ENCODE data around the gene SPINK8.

DNA sequence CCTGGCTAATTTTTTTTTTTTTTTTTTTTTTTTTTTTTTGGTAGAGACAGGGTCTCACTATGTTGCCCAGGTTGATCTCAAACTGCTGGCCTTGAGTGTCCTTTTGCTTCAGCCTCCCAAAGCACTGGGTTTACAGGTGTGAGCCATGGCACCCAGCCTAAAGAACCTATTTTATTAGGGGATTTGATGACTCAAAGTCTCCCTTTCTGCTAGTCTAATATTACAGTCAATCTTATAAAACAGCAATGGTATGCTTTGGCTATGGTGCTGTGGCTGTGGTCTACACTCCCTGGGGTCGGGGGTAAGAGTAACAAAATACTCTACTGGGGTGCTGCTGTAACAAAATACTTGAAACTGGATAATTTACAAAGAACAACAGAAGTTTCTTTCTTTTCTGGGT, 47.8 kb downstream of the SPINK8 start:
- TF ChIP-seq, protein P1, sequence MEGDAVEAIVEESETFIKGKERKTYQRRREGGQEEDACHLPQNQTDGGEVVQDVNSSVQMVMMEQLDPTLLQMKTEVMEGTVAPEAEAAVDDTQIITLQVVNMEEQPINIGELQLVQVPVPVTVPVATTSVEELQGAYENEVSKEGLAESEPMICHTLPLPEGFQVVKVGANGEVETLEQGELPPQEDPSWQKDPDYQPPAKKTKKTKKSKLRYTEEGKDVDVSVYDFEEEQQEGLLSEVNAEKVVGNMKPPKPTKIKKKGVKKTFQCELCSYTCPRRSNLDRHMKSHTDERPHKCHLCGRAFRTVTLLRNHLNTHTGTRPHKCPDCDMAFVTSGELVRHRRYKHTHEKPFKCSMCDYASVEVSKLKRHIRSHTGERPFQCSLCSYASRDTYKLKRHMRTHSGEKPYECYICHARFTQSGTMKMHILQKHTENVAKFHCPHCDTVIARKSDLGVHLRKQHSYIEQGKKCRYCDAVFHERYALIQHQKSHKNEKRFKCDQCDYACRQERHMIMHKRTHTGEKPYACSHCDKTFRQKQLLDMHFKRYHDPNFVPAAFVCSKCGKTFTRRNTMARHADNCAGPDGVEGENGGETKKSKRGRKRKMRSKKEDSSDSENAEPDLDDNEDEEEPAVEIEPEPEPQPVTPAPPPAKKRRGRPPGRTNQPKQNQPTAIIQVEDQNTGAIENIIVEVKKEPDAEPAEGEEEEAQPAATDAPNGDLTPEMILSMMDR (IDR thresholded peaks at IDR 0.05) = no peak
- no peak for TF ChIP-seq POLR2A (IDR thresholded peaks at IDR 0.05)
